GM12878 (cell line): ENCODE results near the gene MED25. TPM values are rescaled to one million over a fixed set of nuclear protein-coding genes. Genes with fewer than 3 reads are reported as not detected.

ENCODE experiments used
- ATF7 ChIP-seq: fragments of 450-650 bp; IDR thresholded peaks from 2 replicates; pipeline ENCODE4 v1.6.1; 2016; ENCODE audit warnings: low read depth, mild to moderate bottlenecking
- CBFB ChIP-seq: IDR thresholded peaks from 2 replicates; pipeline ENCODE4 v1.6.1; 2016; ENCODE audit warnings: antibody characterized with exemption, low read depth
- CREB1 ChIP-seq: IDR thresholded peaks from 2 replicates; pipeline ENCODE4 v1.6.1; 2012; ENCODE audit warnings: low read depth, mild to moderate bottlenecking, inconsistent platforms
- EED ChIP-seq: sonication (generic); IDR thresholded peaks from 2 replicates; pipeline ENCODE4 v1.6.1; 2016; ENCODE audit warnings: antibody characterized with exemption, low read depth
- ELK1 ChIP-seq: IDR thresholded peaks from 2 replicates; pipeline ENCODE4 v1.6.1; 2012; ENCODE audit warnings: low read depth, low read length, improper control_type of control experiment
- EP300 ChIP-seq, 2 experiments: fragments of 150-350 bp in 1 of 2; IDR thresholded peaks; 2 replicates each; pipeline ENCODE4 v1.6.1; 2011 to 2012; ENCODE audit warnings: low read depth in 2 of 2, low read length in 2 of 2, borderline replicate concordance in 1 of 2, improper control_type of control experiment in 1 of 2, inconsistent platforms in 1 of 2; ENCODE audit not compliant: control insufficient read depth in 1 of 2
- FOS ChIP-seq: IDR thresholded peaks from 3 replicates; pipeline ENCODE4 v1.6.1; 2011; ENCODE audit warnings: borderline replicate concordance; ENCODE audit not compliant: insufficient read length; ENCODE audit errors: extremely low read depth
- GABPA ChIP-seq: IDR thresholded peaks from 2 replicates; pipeline ENCODE4 v1.6.1; 2014; ENCODE audit warnings: antibody characterized with exemption, low read depth, mild to moderate bottlenecking, inconsistent platforms
- HDGF ChIP-seq: fragments of 450-650 bp; IDR thresholded peaks from 2 replicates; pipeline ENCODE4 v1.6.1; 2016; ENCODE audit warnings: antibody characterized with exemption
- IRF4 ChIP-seq: IDR thresholded peaks from 2 replicates; pipeline ENCODE4 v1.6.1; 2011; ENCODE audit warnings: low read depth, low read length
- KLF5 ChIP-seq: fragments of 450-650 bp; IDR thresholded peaks from 2 replicates; pipeline ENCODE4 v1.6.1; 2014; ENCODE audit warnings: mild to moderate bottlenecking; ENCODE audit not compliant: partially characterized antibody
- MEF2B ChIP-seq: fragments of 450-650 bp; IDR thresholded peaks from 2 replicates; pipeline ENCODE4 v1.6.1; 2018; ENCODE audit warnings: mild to moderate bottlenecking, moderate library complexity; ENCODE audit not compliant: partially characterized antibody, poor library complexity, severe bottlenecking
- MLLT1 ChIP-seq: fragments of 450-650 bp; IDR thresholded peaks from 2 replicates; pipeline ENCODE4 v1.6.1; 2016; ENCODE audit warnings: mild to moderate bottlenecking
- MTA3 ChIP-seq: IDR thresholded peaks from 2 replicates; pipeline ENCODE4 v1.6.1; 2012; ENCODE audit warnings: low read length, inconsistent platforms, borderline replicate concordance
- MYB ChIP-seq: fragments of 150-350 bp; IDR thresholded peaks from 2 replicates; pipeline ENCODE4 v1.6.1; 2014; ENCODE audit warnings: mild to moderate bottlenecking, low read depth, low read length, borderline replicate concordance
- NR2C2 ChIP-seq: IDR thresholded peaks from 2 replicates; pipeline ENCODE4 v1.6.1; 2011; ENCODE audit warnings: borderline replicate concordance, low read depth; ENCODE audit not compliant: control insufficient read depth, insufficient read length
- NRF1 ChIP-seq: conservative IDR thresholded peaks from 2 replicates; pipeline ENCODE4 v1.6.1; 2011; ENCODE audit warnings: mild to moderate bottlenecking, low read depth, low read length, improper control_type of control experiment
- POLR2AphosphoS2 ChIP-seq: IDR thresholded peaks from 2 replicates; pipeline ENCODE4 v1.6.1; 2011; ENCODE audit warnings: low read depth, mild to moderate bottlenecking, low read length, improper control_type of control experiment, moderate library complexity
- POU2F2 ChIP-seq: IDR thresholded peaks from 3 replicates; pipeline ENCODE4 v1.6.1; 2011; ENCODE audit warnings: low read depth, mild to moderate bottlenecking, low read length, borderline replicate concordance
- RAD21 ChIP-seq: IDR thresholded peaks from 2 replicates; pipeline ENCODE4 v1.6.1; 2011; ENCODE audit warnings: mild to moderate bottlenecking, low read depth, low read length, moderate library complexity; ENCODE audit not compliant: insufficient read depth
- RCOR1 ChIP-seq: conservative IDR thresholded peaks from 2 replicates; pipeline ENCODE4 v1.6.1; 2012; ENCODE audit warnings: low read depth, low read length, improper control_type of control experiment
- RUNX3 ChIP-seq: IDR thresholded peaks from 2 replicates; pipeline ENCODE4 v1.6.1; 2012; ENCODE audit warnings: low read length, inconsistent platforms
- SMAD5 ChIP-seq: IDR thresholded peaks from 2 replicates; pipeline ENCODE4 v1.6.1; 2016; ENCODE audit warnings: antibody characterized with exemption, low read depth
- SP1 ChIP-seq: IDR thresholded peaks from one replicate; pipeline ENCODE4 v1.6.1; 2011; ENCODE audit warnings: low read depth, low read length
- SREBF1 ChIP-seq: IDR thresholded peaks from 2 replicates; pipeline ENCODE4 v1.6.1; 2012; ENCODE audit warnings: mild to moderate bottlenecking, low read length
- SREBF2 ChIP-seq: IDR thresholded peaks from 2 replicates; pipeline ENCODE4 v1.6.1; 2012; ENCODE audit warnings: mild to moderate bottlenecking, low read length
- STAT3 ChIP-seq: IDR thresholded peaks from 2 replicates; pipeline ENCODE4 v1.6.1; 2011; ENCODE audit warnings: low read depth, low read length, improper control_type of control experiment
- TARDBP ChIP-seq: IDR thresholded peaks from 2 replicates; pipeline ENCODE4 v1.6.1; 2016; ENCODE audit warnings: borderline replicate concordance
- TBL1XR1 ChIP-seq: IDR thresholded peaks from 2 replicates; pipeline ENCODE4 v1.6.1; 2012; ENCODE audit warnings: low read depth, low read length, improper control_type of control experiment
- TCF12 ChIP-seq: IDR thresholded peaks from 2 replicates; pipeline ENCODE4 v1.6.1; 2011; ENCODE audit warnings: low read depth, mild to moderate bottlenecking, low read length
- YY1 ChIP-seq: IDR thresholded peaks from 2 replicates; pipeline ENCODE4 v1.6.1; 2011; ENCODE audit warnings: low read depth, mild to moderate bottlenecking, low read length
- ZNF274 ChIP-seq: IDR thresholded peaks from one replicate; pipeline ENCODE4 v1.8.0; 2011; ENCODE audit not compliant: insufficient read length, insufficient read depth
- polyA plus RNA-seq, 11 experiments: library from polyadenylated mRNA; depleted of rRNA in 4 of 11; unstranded in 6 of 11; stranded (reverse) in 5 of 11; fragments of >200 nt; fragmentation: Nextera tagmentation in 4 of 11; fragmentation: Illumina TruSeq in 1 of 11; extraction: Ambion mirVana in 4 of 11; extraction: Trizol in 1 of 11; gene quantifications; 1 replicate in 1 of 11; 2 replicates in 10 of 11; pipeline versions ENCODE4 v1.2.1 to v1.2.3, GENCODE V29; 2011 to 2016; ENCODE audit warnings: inconsistent platforms in 2 of 11, missing spikeins in 2 of 11, low read depth in 1 of 11
- total RNA-seq, 4 experiments: library from RNA; depleted of rRNA in 3 of 4; stranded (reverse); fragments of >200 nt in 3 of 4; fragmentation: Illumina TruSeq in 1 of 4; extraction: Trizol in 1 of 4; gene quantifications; 2 replicates each; pipeline versions ENCODE4 v1.2.1 to v1.2.3, GENCODE V29; 2013 to 2021

MED25 gene
- total and polyA plus RNA-seq, 10 of the 15 experiments (the other 5 are each of a cell fraction or from before 2014, with no cell fraction given): 3.5 to 53.9 (median 17.1) TPM

GRCh38 chr19:49848938-49849337 lies 30.8 kb downstream of the MED25 start (continued):
- no peak for TF ChIP-seq MYB
- no peak for TF ChIP-seq TBL1XR1
- no peak for TF ChIP-seq ZNF274
- peak; percentile 45; the same call in 1 of the 2 replicates for TF ChIP-seq MTA3
- TF ChIP-seq HDGF: no peak
- no peak for TF ChIP-seq KLF5
- TF ChIP-seq SMAD5: no peak
- no peak for TF ChIP-seq NR2C2
- TF ChIP-seq POLR2AphosphoS2: no peak
- no peak for TF ChIP-seq FOS
- TF ChIP-seq ATF7: no peak
- TF ChIP-seq RAD21: no peak
- TF ChIP-seq CBFB: no peak
- TF ChIP-seq SREBF2: no peak
- TF ChIP-seq RUNX3: peak; percentile 58
- 0 out of 2 replicates have a peak, but pooled peaks have one; percentile 21 for TF ChIP-seq EED
- TF ChIP-seq ELK1: no peak
- TF ChIP-seq TCF12: no peak
- TF ChIP-seq GABPA: no peak
- no peak for TF ChIP-seq RCOR1
- TF ChIP-seq MLLT1: no peak
- peak; percentile 79 for TF ChIP-seq IRF4
- no peak for TF ChIP-seq MEF2B
- no peak for TF ChIP-seq EP300 (IDR thresholded peaks at IDR 0.05; ENCODE audit: borderline replicate concordance in 1 of 2, control insufficient read depth in 1 of 2, low read depth in 2 of 2, low read length in 2 of 2)
- peak; percentile 17 for TF ChIP-seq SP1
- 0 out of 3 replicates have a peak, but pooled peaks have one; percentile 24 for TF ChIP-seq POU2F2
- TF ChIP-seq SREBF1: no peak
- TF ChIP-seq YY1: no peak
- no peak for TF ChIP-seq TARDBP
- no peak for TF ChIP-seq NRF1
- TF ChIP-seq CREB1: no peak
- no peak for TF ChIP-seq STAT3
